ENCODE measurements around the gene NSD1.

Gene NSD1

GRCh38 chr5:177328545-177329231 is 195.1 kb downstream of the NSD1 start:
- DNase-seq (ENCODE audit: low spot score), result no peak
- in situ Hi-C loops (cut with MboI; ENCODE audit: low pct_unique_long_range_greater_than_20kb, low sequenced_read_pairs, unreplicated experiment), result no loop called here
- no peak for TF ChIP-seq CTCF (IDR thresholded peaks at IDR 0.05; ENCODE audit: extremely low read depth, insufficient read depth, missing control alignments)

- TF ChIP-seq CTCF (IDR thresholded peaks at IDR 0.05; ENCODE audit: extremely low read depth, insufficient read depth, missing control alignments), result no peak
- no peak for DNase-seq (ENCODE audit: low spot score)
- in situ Hi-C loops (cut with MboI; ENCODE audit: low pct_unique_long_range_greater_than_20kb, low sequenced_read_pairs, unreplicated experiment), result no loop called here
Observed at GRCh38 chr5:177329883-177330282, 196.3 kb downstream of the NSD1 start.

GRCh38 chr5:177330991-177331842 is 197.6 kb downstream of the NSD1 start:
- no peak for DNase-seq (ENCODE audit: low spot score)
- TF ChIP-seq CTCF (IDR thresholded peaks at IDR 0.05; ENCODE audit: extremely low read depth, insufficient read depth, missing control alignments), result no peak
- in situ Hi-C loops (cut with MboI; ENCODE audit: low pct_unique_long_range_greater_than_20kb, low sequenced_read_pairs, unreplicated experiment), result no loop called here

- TF ChIP-seq CTCF (IDR thresholded peaks at IDR 0.05; ENCODE audit: extremely low read depth, insufficient read depth, missing control alignments), result no peak
- in situ Hi-C loops (cut with MboI; ENCODE audit: low pct_unique_long_range_greater_than_20kb, low sequenced_read_pairs, unreplicated experiment), result no loop called here
- DNase-seq (ENCODE audit: low spot score), result no peak
Observed at GRCh38 chr5:177332031-177332895, 198.7 kb downstream of the NSD1 start.

GRCh38 chr5:177332896-177333260 is 199.3 kb downstream of the NSD1 start:
- in situ Hi-C loops (cut with MboI; ENCODE audit: low pct_unique_long_range_greater_than_20kb, low sequenced_read_pairs, unreplicated experiment), result no loop called here
- DNase-seq (ENCODE audit: low spot score), result no peak
- TF ChIP-seq CTCF (IDR thresholded peaks at IDR 0.05; ENCODE audit: extremely low read depth, insufficient read depth, missing control alignments), result no peak

- in situ Hi-C loops (cut with MboI; ENCODE audit: low pct_unique_long_range_greater_than_20kb, low sequenced_read_pairs, unreplicated experiment), result no loop called here
- TF ChIP-seq CTCF (IDR thresholded peaks at IDR 0.05; ENCODE audit: extremely low read depth, insufficient read depth, missing control alignments), result no peak
- DNase-seq (ENCODE audit: low spot score), result no peak
Observed at GRCh38 chr5:177333420-177334154, 200.0 kb downstream of the NSD1 start.

Data from GM13977 (cell line).